Measurements from ENCODE around the gene TBC1D21.

Gene TBC1D21, protein sequence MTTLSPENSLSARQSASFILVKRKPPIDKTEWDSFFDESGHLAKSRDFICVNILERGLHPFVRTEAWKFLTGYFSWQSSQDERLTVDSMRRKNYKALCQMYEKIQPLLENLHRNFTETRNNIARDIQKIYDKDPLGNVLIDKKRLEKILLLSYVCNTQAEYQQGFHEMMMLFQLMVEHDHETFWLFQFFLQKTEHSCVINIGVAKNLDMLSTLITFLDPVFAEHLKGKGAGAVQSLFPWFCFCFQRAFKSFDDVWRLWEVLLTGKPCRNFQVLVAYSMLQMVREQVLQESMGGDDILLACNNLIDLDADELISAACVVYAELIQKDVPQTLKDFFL

DNA sequence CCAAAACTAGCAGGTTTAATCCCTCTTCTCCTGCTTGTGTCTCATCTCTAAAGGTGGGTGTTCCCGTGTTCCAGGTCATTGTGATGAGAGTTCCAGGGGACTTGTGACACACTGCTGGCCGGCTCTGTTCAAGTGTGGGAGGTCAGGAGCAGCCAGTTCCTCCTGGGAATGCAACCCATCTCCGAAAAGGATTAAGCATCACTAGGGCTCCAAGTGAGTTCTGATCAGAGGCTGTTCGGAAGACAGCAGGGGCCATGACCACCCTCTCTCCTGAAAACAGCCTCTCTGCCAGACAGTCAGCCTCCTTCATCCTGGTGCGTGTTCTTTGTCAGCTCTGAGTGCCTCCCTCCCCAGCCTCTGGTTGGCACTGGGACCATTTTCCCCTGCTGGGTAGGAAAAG lies at the start of gene TBC1D21:
TBC1D21 (plus strand) TSS at position 109 of the 400 bp plus-strand sequence; CDS start at position 255, 146 bp downstream.
- no peak for DNase-seq (ENCODE audit: low spot score)

DNA sequence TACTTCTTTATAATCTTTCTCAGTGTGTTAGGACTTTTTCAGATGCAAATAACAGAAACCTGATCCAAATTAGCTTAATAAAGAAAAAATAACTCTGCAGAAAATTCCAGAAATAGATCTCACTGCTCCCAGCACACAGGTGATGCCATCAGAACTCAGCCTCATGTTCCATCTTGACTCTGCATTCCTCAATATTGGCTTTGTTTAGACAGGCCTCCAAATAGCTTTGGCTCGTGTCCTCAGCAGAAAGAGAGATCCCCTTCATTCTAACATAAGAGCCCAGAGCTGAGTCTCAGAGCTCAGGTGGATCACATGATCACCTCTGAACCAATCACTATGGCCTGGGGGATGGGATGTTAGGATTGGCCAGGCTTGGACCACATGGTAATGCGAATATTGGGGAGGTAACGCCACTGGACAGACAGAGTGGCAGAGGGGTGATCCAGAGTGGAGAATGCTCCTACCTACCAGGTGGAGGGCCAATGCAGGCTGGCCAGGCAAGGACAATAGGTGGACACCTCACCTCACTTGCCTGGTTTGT lies 46.6 kb upstream of the TBC1D21 start:
- no peak for DNase-seq (ENCODE audit: low spot score)

GRCh38 chr15:73829523-73829922 lies 43.8 kb upstream of the TBC1D21 start:
- no peak for DNase-seq (ENCODE audit: low spot score)

GRCh38 chr15:73832657-73833056 lies 40.7 kb upstream of the TBC1D21 start:
- peak; percentile 9 for DNase-seq (ENCODE audit: low spot score)

DNA sequence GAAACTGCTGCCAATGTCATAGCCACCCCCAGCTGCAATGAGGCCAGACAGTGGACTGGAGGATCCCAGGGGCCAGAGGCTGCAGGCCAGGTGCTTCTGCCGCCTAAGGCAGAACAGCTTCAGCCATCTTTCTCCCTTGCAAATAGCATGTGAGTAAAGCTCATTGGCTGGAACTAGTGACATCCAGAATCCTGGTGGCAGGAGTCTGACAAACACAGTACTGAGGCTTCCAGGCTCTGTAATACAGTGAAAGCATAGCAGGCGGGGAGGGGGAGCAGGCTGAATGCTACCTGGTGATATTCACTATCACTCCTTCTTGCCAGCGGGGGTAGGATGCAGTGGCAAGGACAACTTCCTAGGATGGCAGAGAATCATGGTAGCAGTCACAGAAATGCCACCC lies 36.5 kb upstream of the TBC1D21 start:
- no peak for DNase-seq (ENCODE audit: low spot score)

DNA sequence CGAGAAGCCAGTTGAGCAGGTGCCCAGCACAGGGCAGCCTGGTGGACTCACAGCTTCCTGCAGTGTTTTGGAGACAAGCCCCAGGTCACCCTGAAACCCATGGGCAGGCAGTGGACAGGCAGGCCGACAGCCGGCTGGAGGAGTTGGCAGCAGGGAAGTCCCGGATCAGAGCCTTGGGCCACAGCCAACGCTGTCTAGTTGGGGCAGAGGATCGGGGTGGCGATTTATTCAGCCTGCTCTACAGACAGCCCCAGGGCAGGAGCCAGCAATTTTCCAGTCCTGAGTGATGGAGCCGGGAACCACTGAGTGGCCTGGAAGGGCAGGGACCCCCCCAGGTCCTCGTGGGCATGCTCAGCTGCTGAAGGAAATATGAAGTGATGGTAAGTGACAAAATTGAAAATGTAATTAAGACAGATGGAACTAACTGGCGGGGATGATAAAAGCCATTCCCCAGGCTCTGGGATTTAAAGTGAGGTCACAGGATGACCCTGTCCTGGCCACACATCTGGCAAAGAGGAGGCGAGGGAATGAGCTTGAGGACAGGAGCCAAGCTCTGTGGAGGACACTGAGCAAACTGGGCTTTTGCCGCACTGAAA lies 34.4 kb upstream of the TBC1D21 start:
- peak; percentile 25 for DNase-seq (ENCODE audit: low spot score)

DNA sequence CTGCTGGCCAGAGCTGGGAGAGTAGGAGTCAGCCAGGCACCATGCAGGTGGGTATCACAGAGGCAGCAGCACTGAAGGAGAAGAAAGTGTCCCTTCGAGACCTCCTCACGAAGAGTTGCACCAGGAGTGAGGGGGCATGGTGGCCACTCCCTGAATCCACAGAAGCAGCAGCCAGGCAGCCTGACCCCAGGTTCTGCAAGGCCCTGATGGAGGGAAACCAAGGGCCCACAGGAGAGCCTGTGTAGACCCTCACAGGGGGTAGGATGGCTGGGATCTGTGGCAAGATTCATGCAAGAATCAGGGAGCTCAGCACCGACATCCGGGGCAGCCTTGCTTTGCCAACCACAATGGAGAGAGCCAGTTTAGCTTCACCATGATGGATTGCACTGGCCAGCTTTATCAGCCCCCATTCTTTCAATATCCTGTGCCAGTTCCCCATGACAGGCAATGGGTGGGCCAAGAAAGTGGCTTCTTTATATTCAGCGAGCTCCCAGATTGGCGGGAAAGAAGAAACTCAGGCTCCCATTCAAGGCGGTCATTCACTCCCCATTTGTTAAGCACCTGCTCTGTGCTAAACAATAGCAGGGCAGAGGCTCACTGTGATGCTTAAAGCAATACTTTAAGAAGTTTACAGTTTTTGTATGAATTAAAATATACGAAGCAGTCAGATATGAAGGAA lies 33.5 kb upstream of the TBC1D21 start:
- DNase-seq (ENCODE audit: low spot score) = no peak

DNA sequence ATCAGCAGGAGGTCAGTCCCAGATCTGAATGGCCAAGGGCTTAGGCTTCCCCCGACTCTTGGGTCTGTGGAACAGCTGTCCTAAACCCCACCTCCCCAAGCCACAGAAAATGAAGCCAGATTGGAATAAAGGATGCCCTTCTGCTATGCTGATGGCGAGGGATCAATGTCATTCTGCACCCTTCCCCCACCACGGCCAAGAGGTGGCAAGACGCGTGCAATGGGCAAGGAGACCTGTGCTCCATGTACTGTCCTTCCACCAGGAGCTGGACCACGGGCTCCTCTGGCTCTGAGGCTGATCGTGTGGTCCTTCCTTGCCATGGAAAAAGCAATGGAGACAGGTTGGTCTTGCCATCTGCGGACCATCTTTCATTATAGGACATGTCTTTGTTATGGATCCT lies 32.6 kb upstream of the TBC1D21 start:
- DNase-seq (ENCODE audit: low spot score) = no peak

DNA sequence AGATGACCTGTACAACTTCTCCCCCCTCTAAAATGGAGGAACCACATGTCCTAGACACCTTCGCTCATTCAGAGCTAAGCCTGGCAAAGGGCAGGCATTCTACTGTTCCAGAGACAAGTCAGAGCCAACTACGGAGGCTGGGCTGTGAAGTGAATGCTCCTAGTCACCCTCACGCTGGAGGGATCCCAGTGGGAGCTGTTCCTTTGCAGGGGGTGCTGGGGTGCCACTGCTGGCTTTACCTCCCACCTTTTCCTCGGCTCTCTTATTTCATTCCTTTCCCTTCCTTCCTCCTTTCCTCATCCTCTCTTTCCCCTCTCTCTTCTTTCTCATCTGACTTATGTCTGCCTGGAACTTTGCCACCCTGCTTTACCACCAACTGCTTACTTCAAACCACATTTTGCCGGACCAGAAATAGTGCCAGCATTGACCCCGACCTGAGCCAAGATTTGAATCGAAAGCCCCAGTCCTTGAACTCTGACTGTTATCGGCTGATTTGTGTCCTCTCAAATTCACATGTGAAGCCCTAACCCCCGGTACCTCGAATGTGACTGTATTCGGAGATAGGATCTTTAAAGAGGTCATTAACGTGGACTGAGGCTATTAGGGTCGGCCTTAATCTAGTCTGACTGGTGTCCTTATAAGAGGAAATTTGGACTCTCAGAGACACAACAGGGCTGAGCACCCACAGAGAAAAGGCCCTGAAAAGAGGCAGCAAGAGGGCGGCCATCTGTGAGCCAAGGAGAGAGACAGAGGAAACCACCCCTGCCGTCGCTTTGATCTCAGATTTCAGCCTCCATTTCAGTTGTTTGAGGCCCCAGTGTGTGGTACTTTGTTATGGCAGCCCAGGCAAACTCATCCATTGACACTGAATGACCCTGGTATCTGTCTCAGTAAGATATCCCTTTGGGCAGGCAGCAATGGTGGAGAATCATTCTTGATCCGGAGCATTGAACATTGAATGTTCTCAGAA lies 31.3 kb upstream of the TBC1D21 start:
- DNase-seq (ENCODE audit: low spot score) = no peak

DNA sequence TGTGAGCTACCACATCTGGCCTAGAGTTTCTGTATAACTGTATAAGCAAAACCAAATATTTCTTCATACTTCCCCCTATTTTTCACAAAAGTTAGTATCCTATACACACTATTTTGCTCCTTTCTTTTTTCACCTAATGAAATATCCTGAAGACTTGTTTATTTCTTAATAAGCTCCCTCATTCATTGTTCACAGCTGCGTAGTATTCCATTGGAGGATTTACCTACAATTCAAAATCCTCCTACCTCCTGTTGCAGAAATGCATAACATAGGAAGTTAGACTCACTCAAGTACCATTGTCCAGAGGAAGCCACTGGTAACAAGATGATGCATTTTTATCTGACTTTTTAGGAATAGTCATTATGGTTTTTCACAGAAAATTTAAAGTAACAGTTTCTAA lies 29.6 kb upstream of the TBC1D21 start:
- DNase-seq (ENCODE audit: low spot score) = no peak

DNA sequence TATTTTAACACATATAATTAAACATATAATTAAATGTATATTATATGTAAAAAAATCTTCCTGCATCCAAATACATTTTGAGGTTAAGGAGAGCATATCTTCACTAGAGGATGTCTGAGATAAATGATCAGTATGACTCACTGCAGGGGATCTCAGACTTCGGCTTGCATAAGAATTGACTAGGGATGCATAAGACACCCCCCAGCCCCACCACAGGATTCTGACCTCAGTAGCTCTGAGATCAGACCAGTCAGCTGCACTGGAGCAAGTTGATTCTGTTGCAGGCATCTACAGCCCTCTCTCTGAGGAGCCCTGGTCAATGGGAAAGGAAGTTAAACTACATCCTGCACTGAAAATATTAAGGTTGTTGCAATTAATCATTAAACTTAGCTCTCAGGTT lies 29.0 kb upstream of the TBC1D21 start:
- no peak for DNase-seq (ENCODE audit: low spot score)

DNA sequence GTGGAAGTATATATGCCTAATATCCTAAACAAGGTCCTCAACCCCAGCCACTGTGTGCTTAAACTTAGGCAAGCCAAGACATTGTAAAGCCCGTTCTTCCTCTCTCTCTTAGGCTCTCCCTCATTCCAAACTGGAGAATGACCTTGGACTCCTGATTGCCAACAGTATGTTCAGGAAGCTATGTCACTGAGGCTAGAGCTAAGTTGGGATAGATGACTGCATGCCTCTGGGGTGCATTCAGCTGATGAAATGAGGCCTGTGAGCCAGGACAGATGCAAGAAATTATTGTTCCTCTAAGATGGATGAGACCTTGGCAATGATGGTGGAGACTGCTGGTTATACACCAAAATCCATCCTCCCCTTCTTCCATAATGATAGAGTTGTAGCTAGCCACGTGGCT lies 27.9 kb upstream of the TBC1D21 start:
- DNase-seq (ENCODE audit: low spot score) = no peak

- no peak for DNase-seq (ENCODE audit: low spot score)
Measured at GRCh38 chr15:73845907-73846306, 27.5 kb upstream of the TBC1D21 start.

- DNase-seq (ENCODE audit: low spot score) = no peak
Measured at GRCh38 chr15:73849641-73850040, 23.7 kb upstream of the TBC1D21 start.

- DNase-seq (ENCODE audit: low spot score) = no peak
Measured at GRCh38 chr15:73850228-73850627, 23.1 kb upstream of the TBC1D21 start.

DNA sequence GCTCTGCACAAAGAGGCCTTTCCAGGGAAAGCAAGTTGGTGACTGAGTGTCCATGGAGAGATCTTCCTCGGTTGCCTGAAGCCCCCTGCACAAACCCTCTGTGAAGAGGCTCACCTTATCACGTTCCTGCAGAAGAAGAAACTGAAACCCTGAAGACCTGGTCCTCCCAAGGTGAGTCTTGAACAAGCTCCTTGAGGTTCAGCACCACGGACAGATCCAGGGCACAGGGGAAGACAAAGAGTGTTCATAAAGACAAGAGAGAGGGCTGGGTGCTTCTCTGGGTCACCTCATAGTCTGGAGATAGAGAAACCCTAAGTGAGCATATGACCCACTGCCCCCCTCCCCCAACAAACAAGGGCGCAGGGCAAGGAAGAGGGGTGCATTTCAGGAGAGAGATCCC lies 21.7 kb upstream of the TBC1D21 start:
- DNase-seq (ENCODE audit: low spot score) = peak; percentile 59

GRCh38 chr15:73852507-73852906 lies 20.9 kb upstream of the TBC1D21 start:
- no peak for DNase-seq (ENCODE audit: low spot score)

DNA sequence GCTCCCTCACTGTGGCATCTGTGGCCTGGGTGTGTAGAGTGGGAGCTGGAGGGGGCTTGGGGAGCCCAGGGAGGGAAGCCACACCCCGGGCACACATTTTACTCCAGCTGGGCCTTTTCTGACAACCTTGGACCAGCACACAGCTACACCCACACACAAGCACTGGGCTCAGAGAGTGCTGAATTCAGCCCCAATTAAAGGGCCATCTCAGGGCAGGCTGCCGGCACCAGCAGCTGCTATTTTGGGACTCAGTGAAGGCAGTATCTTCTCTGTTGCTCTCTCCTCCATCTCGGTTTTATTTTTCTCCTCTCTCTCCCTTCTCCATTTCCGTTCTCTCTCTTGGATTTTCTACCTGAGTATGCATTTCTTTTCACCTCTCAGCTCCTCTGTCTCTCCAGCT lies 19.1 kb upstream of the TBC1D21 start:
- DNase-seq (ENCODE audit: low spot score) = no peak

- no peak for DNase-seq (ENCODE audit: low spot score)
Measured at GRCh38 chr15:73856458-73857192, 16.7 kb upstream of the TBC1D21 start.

DNA sequence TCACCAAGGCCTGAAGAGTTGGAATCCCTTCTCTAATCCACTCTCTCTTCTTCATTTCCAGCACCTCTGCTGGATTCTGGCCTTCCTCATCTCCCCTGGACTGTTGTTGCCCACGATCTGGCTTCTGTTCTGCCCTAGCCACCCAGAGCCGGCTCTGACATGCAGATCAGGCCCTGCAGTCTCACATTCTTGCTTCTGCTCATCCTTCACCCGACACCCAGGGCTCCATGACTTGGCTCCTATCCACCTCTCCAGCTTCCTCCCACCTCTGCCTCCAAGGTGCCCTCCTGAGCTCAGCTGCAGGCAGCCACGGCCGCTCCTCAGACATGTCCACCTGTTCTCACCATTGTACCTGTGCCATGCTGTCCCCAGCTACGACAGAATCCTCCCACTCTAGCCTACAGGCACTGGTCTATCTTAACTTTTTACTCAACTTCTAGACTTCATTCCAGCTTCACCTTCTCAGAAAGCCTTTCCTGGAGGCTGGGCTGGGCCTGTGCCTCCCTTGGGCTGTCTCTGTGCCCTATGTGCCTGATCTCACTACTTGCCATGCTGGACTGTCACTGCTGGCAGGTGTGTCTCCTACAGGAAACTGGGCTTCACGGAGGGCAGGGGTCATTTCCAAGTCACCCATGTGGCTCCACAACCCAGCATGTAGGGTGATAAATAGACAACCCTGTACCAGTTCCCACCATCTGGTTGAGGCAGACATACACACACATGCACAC lies 16.0 kb upstream of the TBC1D21 start:
- no peak for DNase-seq (ENCODE audit: low spot score)
